GM23338 (cell line): ENCODE measurements around the gene ZNF260. TPM values are rescaled to one million over a fixed set of nuclear protein-coding genes. Genes with fewer than 3 reads are reported as not detected.
A peak's percentile ranks its signal among the peaks of the same experiment; 100 is the strongest.

Source experiments
- ATAC-seq: fragments of 200-7000 bp; cut with Tn5 transposase; 3 replicates; pipeline ENCODE4 v1.9.1; 2020
- DNase-seq: peaks from one replicate; pipeline ENCODE4 v3.0.0-alpha.2; 2015; ENCODE audit warnings: low spot score
- H2AFZ ChIP-seq: fragments of 200-600 bp; sonication (generic); 2 replicates; pipeline ENCODE4 v1.8.0; 2016; ENCODE audit warnings: antibody characterized with exemption, mild to moderate bottlenecking, moderate library complexity
- H3F3A ChIP-seq: fragments of 200-600 bp; sonication (generic); replicated peaks from 2 replicates; pipeline ENCODE4 v1.8.0; 2017; ENCODE audit warnings: antibody characterized with exemption, mixed run types, low read depth
- H3K27ac ChIP-seq: fragments of 200-600 bp; sonication (generic); 2 replicates; pipeline ENCODE4 v1.6.1; 2016; ENCODE audit warnings: low read depth
- H3K27me3 ChIP-seq: fragments of 200-600 bp; sonication (generic); 2 replicates; pipeline ENCODE4 v1.8.0; 2016; ENCODE audit warnings: mild to moderate bottlenecking, mixed run types, moderate library complexity; ENCODE audit not compliant: insufficient read depth
- H3K36me3 ChIP-seq: fragments of 200-600 bp; sonication (generic); 2 replicates; pipeline ENCODE4 v1.8.0; 2016; ENCODE audit warnings: mild to moderate bottlenecking; ENCODE audit not compliant: insufficient read depth
- H3K4me1 ChIP-seq: fragments of 200-600 bp; sonication (generic); 2 replicates; pipeline ENCODE4 v1.8.0; 2016; ENCODE audit warnings: mild to moderate bottlenecking, moderate library complexity; ENCODE audit not compliant: insufficient read depth
- H3K4me2 ChIP-seq: fragments of 200-600 bp; sonication (generic); 2 replicates; pipeline ENCODE4 v1.7.1; 2017; ENCODE audit warnings: mixed run types
- H3K4me3 ChIP-seq: fragments of 200-600 bp; sonication (generic); 2 replicates; pipeline ENCODE4 v1.6.1; 2016; ENCODE audit warnings: mixed run types
- H3K79me2 ChIP-seq: fragments of 200-600 bp; sonication (generic); replicated peaks from 2 replicates; pipeline ENCODE4 v1.8.0; 2017; ENCODE audit warnings: mild to moderate bottlenecking; ENCODE audit not compliant: insufficient read depth
- H3K9me2 ChIP-seq: fragments of 200-600 bp; sonication (generic); 2 replicates; pipeline ENCODE4 v1.8.0; 2017; ENCODE audit not compliant: insufficient read depth
- H4K20me1 ChIP-seq: fragments of 200-600 bp; sonication (generic); replicated peaks from 2 replicates; pipeline ENCODE4 v1.8.0; 2017; ENCODE audit warnings: mild to moderate bottlenecking; ENCODE audit not compliant: insufficient read depth
- H3K27ac Mint-ChIP-seq: 2 replicates; pipeline ENCODE4 v1.8.0; 2020; ENCODE audit warnings: inconsistent platforms, mild to moderate bottlenecking, moderate library complexity, mixed read lengths
- H3K27me3 Mint-ChIP-seq: 3 replicates; pipeline ENCODE4 v1.8.0; 2022; ENCODE audit warnings: low read depth, mild to moderate bottlenecking, moderate library complexity, mixed read lengths, inconsistent platforms; ENCODE audit not compliant: insufficient read depth, poor library complexity
- H3K36me3 Mint-ChIP-seq: 3 replicates; pipeline ENCODE4 v1.8.0; 2021; ENCODE audit warnings: low read depth, mild to moderate bottlenecking, inconsistent platforms, moderate library complexity, mixed read lengths
- H3K4me1 Mint-ChIP-seq: 3 replicates; pipeline ENCODE4 v1.8.0; 2020; ENCODE audit warnings: mild to moderate bottlenecking, inconsistent platforms, mixed read lengths
- H3K4me3 Mint-ChIP-seq: 3 replicates; pipeline ENCODE4 v1.8.0; 2021; ENCODE audit warnings: moderate library complexity, mild to moderate bottlenecking, inconsistent platforms, mixed read lengths
- H3K9me3 Mint-ChIP-seq: 3 replicates; pipeline ENCODE4 v1.8.0; 2020; ENCODE audit warnings: moderate library complexity, mild to moderate bottlenecking, inconsistent platforms, mixed read lengths
- CREB1 ChIP-seq: fragments of 250-450 bp; sonication (Bioruptor Pico); IDR thresholded peaks from 2 replicates; pipeline ENCODE4 v1.5.0; 2020; ENCODE audit warnings: low read depth, mild to moderate bottlenecking, moderate library complexity
- ETS1 ChIP-seq: IDR thresholded peaks from 2 replicates; pipeline ENCODE4 v1.6.1; 2016; ENCODE audit warnings: antibody characterized with exemption
- EZH2 ChIP-seq: fragments of 200-600 bp; sonication (generic); IDR thresholded peaks from one replicate; pipeline ENCODE4 v1.8.0; 2017; ENCODE audit warnings: antibody characterized with exemption, mild to moderate bottlenecking, low read depth; ENCODE audit not compliant: unreplicated experiment
- EZH2phosphoT487 ChIP-seq: fragments of 200-600 bp; sonication (generic); IDR thresholded peaks from one replicate; pipeline ENCODE4 v1.8.1; 2018; ENCODE audit warnings: antibody characterized with exemption; ENCODE audit not compliant: unreplicated experiment
- JUNB ChIP-seq: IDR thresholded peaks from one replicate; pipeline ENCODE4 v1.6.1; 2016; ENCODE audit warnings: antibody characterized with exemption; ENCODE audit not compliant: unreplicated experiment
- NANOG ChIP-seq: IDR thresholded peaks from 2 replicates; pipeline ENCODE4 v1.6.1; 2016; ENCODE audit warnings: antibody characterized with exemption, borderline replicate concordance
- POLR2AphosphoS5 ChIP-seq: IDR thresholded peaks from 2 replicates; pipeline ENCODE4 v1.6.1; 2016; ENCODE audit warnings: antibody characterized with exemption, low read depth
- REST ChIP-seq: IDR thresholded peaks from one replicate; pipeline ENCODE4 v1.6.1; 2018; ENCODE audit warnings: antibody characterized with exemption; ENCODE audit not compliant: unreplicated experiment
- STAT1 ChIP-seq: IDR thresholded peaks from one replicate; pipeline ENCODE4 v1.6.1; 2016; ENCODE audit warnings: antibody characterized with exemption; ENCODE audit not compliant: unreplicated experiment
- ZNF114 ChIP-seq: fragments of 250-450 bp; sonication (Bioruptor Pico); IDR thresholded peaks from 2 replicates; pipeline ENCODE4 v1.5.0; 2020; ENCODE audit warnings: mild to moderate bottlenecking, moderate library complexity
- polyA plus RNA-seq: library from polyadenylated mRNA; unstranded; fragments of >200 nt; fragmentation: Nextera tagmentation; extraction: Ambion mirVana; gene quantifications from 2 replicates; pipeline ENCODE4 v1.2.1, GENCODE V29; 2016
- total RNA-seq: library from RNA; depleted of rRNA; stranded (reverse); fragments of >200 nt; shearing (Covaris generic); gene quantifications from 2 replicates; pipeline ENCODE4 v1.2.3, GENCODE V29; 2014

The ZNF260 gene
- total and polyA plus RNA-seq, 2 experiments from 2014 or later = 26.8 to 35.9 TPM

GRCh38 chr19:36489118-36489919, 38.8 kb downstream of the ZNF260 start, which contains the start of gene ZNF566:
Gene ZNF566, minus strand, starts transcription at chr19:36489561. Its CDS starts 13,004 bp downstream, at chr19:36476557.
- peaks cover 43% of the 10 kb centered on the region for H3K79me2 ChIP-seq
- H3K27me3 ChIP-seq = no peaks in the 10 kb centered on the region
- peak within 1 kb of the TSS; percentile 89 for H3K4me3 Mint-ChIP-seq
- 0 out of 2 replicates have a peak, but pooled peaks cover 4% of the 10 kb centered on the region for H4K20me1 ChIP-seq
- H3K27ac Mint-ChIP-seq = peak within 1 kb of the TSS; percentile 100
- peak within 1 kb of the TSS; percentile 86 for H3K4me2 ChIP-seq
- H3K4me3 ChIP-seq = peak within 1 kb of the TSS; percentile 73
- H3K36me3 ChIP-seq = no peaks in the 10 kb centered on the region; the same call in 1 of the 2 replicates
- H3K36me3 Mint-ChIP-seq = peaks cover 40% of the 10 kb centered on the region
- DNase-seq (peak; percentile 100), ATAC-seq (peak; percentile 96)
- peaks cover 9% of the 10 kb centered on the region; the same call in 2 of the 3 replicates for H3K4me1 Mint-ChIP-seq
- no peak for TF ChIP-seq JUNB
- peak; percentile 87 for TF ChIP-seq POLR2AphosphoS5
- TF ChIP-seq EZH2phosphoT487 = no peak
- 0 out of 2 replicates have a peak, but pooled peaks have one; percentile 6 for TF ChIP-seq CREB1 (CRISPR knock-in tag)
- TF ChIP-seq NANOG = no peak
- TF ChIP-seq EZH2 = no peak
- TF ChIP-seq ETS1 = peak; percentile 89
- TF ChIP-seq REST = peak; percentile 29
- TF ChIP-seq ZNF114 (CRISPR knock-in tag) = no peak
- H2AFZ ChIP-seq = peak within 1 kb of the TSS; percentile 61; the same call in 1 of the 2 replicates
- H3K27me3 Mint-ChIP-seq = peaks cover 12% of the 10 kb centered on the region
- H3K9me3 Mint-ChIP-seq = peaks cover 41% of the 10 kb centered on the region
- peak within 1 kb of the TSS; percentile 96 for H3K27ac ChIP-seq
- no peaks in the 10 kb centered on the region for H3F3A ChIP-seq
- no peaks in the 10 kb centered on the region for H3K4me1 ChIP-seq
- no peaks in the 10 kb centered on the region for H3K9me2 ChIP-seq

DNA sequence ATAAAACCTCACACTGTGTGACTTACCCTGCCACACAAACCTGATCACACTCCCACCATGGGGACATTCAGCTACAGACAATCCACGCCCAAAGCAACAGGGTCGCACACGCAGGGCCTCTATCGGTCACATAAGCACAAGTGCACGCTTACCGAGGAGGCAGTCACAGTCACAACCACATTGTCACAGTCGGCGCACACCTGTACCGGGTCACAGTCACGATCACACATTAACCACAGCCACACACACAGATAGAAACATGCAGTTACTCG, 39.3 kb downstream of the ZNF260 start:
- H3K27ac ChIP-seq = peak overlapping the region; percentile 81
- Mint-ChIP-seq H3K4me3 (peak overlapping the region; percentile 89), H3K27me3 (peaks cover 12% of the 10 kb centered on the region), H3K4me1 (peaks cover 9% of the 10 kb centered on the region; the same call in 2 of the 3 replicates), H3K9me3 (peaks cover 37% of the 10 kb centered on the region), H3K27ac (peak overlapping the region; percentile 100), H3K36me3 (peaks cover 40% of the 10 kb centered on the region)
- H3K27me3 ChIP-seq = no peaks in the 10 kb centered on the region
- peak overlapping the region; percentile 73 for H3K4me3 ChIP-seq
- no peak for DNase-seq
- H3K9me2 ChIP-seq = no peaks in the 10 kb centered on the region
- H3K4me2 ChIP-seq = peak overlapping the region; percentile 86
- H3K36me3 ChIP-seq = no peaks in the 10 kb centered on the region; the same call in 1 of the 2 replicates
- ATAC-seq = peak; percentile 3
- H2AFZ ChIP-seq = peak overlapping the region; percentile 61; the same call in 1 of the 2 replicates
- H3K4me1 ChIP-seq = no peaks in the 10 kb centered on the region
- peaks cover 47% of the 10 kb centered on the region for H3K79me2 ChIP-seq
- H3F3A ChIP-seq = no peaks in the 10 kb centered on the region
- H4K20me1 ChIP-seq = peaks cover 7% of the 10 kb centered on the region; the same call in 1 of the 2 replicates
- no peak for TF ChIP-seq CREB1 (CRISPR knock-in tag)
- no peak for TF ChIP-seq JUNB
- no peak for TF ChIP-seq ETS1
- TF ChIP-seq STAT1 = no peak
